Skeletal muscle tissue (tissue), 4 donors: ENCODE measurements around the gene BLOC1S6. TPM values are rescaled to one million over a fixed set of nuclear protein-coding genes. Genes with fewer than 3 reads are reported as not detected.

Experiments used
- H3K27ac ChIP-seq: one replicate; pipeline ENCODE4 v1.7.0; 2013; ENCODE audit warnings: mild to moderate bottlenecking, low read depth, low read length, inconsistent platforms
- H3K27me3 ChIP-seq, 3 donors: one replicate each; pipeline ENCODE4 v1.7.0; 2013; ENCODE audit warnings: low read length in 3 of 3; ENCODE audit not compliant: control insufficient read depth in 3 of 3, insufficient read depth in 3 of 3
- H3K36me3 ChIP-seq, 3 donors: one replicate each; pipeline ENCODE4 v1.7.0; 2013; ENCODE audit warnings: low read length in 3 of 3; ENCODE audit not compliant: control insufficient read depth in 3 of 3, insufficient read depth in 3 of 3
- H3K4me1 ChIP-seq, 3 donors: one replicate each; pipeline ENCODE4 v1.7.0; 2013; ENCODE audit warnings: low read length in 3 of 3, mild to moderate bottlenecking in 3 of 3; ENCODE audit not compliant: control insufficient read depth in 3 of 3, insufficient read depth in 3 of 3
- H3K4me3 ChIP-seq, 3 donors: one replicate each; pipeline ENCODE4 v1.7.0; 2013; ENCODE audit warnings: low read length in 3 of 3
- H3K9ac ChIP-seq, 3 donors: one replicate each; pipeline ENCODE4 v1.7.0; 2013; ENCODE audit warnings: low read length in 3 of 3, mild to moderate bottlenecking in 3 of 3, moderate library complexity in 2 of 3, low read depth in 1 of 3
- H3K9me3 ChIP-seq, 3 donors: one replicate each; pipeline ENCODE4 v1.7.0; 2013; ENCODE audit warnings: low read length in 3 of 3; ENCODE audit not compliant: control insufficient read depth in 3 of 3
- total RNA-seq: library from RNA; depleted of rRNA; stranded (reverse); fragments of >200 nt; gene quantifications from one replicate; pipeline ENCODE4 v1.2.3, GENCODE V29; 2014
- donor health status: Osteomylitis.

The BLOC1S6 gene
- total RNA-seq, 1 donor from 2014 or later = 30.8 TPM

GRCh38 chr15:45551676-45552075, 35.5 kb upstream of the BLOC1S6 start:
- Histone ChIP-seq H3K27me3 (peaks cover 0 to 2% (median 0%) of the 10 kb centered on the region in 3 donors), H3K4me1 (no peaks in the 10 kb centered on the region), H3K4me3 (no peak overlapping the region), H3K27ac (no peak overlapping the region), H3K9ac (no peak overlapping the region), H3K9me3 (no peaks in the 10 kb centered on the region), H3K36me3 (no peaks in the 10 kb centered on the region)

- H3K4me3 ChIP-seq = no peak overlapping the region
- H3K36me3 ChIP-seq = no peaks in the 10 kb centered on the region
- no peak overlapping the region for H3K27ac ChIP-seq
- H3K4me1 ChIP-seq = no peaks in the 10 kb centered on the region
- H3K9ac ChIP-seq = no peak overlapping the region
- peaks cover 0 to 4% (median 0%) of the 10 kb centered on the region in 3 donors for H3K27me3 ChIP-seq
- H3K9me3 ChIP-seq = no peaks in the 10 kb centered on the region
Measured at GRCh38 chr15:45555934-45556608, 31.1 kb upstream of the BLOC1S6 start.

DNA sequence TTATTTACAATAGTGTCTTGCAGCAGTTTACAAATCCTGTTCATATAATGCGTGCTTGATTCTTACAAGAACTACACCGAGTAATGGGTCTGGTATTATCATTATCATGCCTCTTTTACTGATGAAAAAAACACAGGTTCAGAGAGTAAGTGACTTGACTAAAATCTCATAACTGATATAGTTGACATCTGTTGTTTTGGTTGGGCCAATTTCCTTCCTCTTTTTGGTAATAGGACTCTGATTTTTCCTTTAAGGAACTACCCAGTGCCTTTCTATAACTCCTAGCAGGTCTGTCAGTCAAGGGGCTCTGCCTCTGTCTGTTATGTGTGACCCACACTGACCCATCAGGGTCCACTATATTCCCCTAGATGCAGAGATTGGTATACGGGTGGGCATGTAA, 14.6 kb upstream of the BLOC1S6 start:
- Histone ChIP-seq H3K27ac (no peak overlapping the region), H3K4me1 (no peaks in the 10 kb centered on the region), H3K9me3 (no peaks in the 10 kb centered on the region)

DNA sequence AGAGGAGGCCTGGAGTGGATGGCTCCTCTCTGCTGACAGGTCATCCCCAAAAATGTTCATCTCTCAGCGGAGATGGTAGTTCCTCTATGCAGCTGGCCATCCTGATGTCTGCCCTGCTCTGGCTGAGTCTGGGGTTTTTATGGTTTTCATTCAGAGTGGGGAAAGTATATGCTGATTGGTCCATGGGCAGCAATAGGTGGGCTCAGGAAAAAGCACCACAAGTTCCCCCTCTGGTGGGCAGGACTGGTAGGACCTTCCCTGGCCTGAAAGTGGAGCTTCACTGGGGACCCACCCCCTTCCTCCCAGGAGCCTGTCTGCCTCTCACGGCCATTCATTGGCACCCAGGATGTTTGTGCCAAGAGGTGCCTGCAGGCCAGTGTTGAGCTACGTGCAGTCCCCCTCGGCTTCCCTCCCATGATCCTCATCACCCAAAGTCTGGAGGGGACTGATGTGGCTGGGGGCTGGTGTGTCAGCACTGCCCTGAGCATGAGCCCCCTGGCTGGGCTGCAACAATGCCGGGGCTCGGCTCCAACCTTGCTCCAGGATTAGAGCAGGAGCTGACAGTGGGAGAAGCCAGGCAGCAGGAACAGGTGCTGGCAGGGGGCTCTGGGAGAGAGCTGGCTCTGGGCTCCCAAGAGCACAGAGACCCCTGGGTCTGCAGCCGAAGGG, 13.1 kb upstream of the BLOC1S6 start:
- peaks cover 0 to 12% (median 0%) of the 10 kb centered on the region in 3 donors for H3K27me3 ChIP-seq
- no peaks in the 10 kb centered on the region for H3K36me3 ChIP-seq
- H3K9ac ChIP-seq = no peak overlapping the region
- H3K4me3 ChIP-seq = no peak overlapping the region
- H3K27ac ChIP-seq = no peak overlapping the region
- H3K9me3 ChIP-seq = no peaks in the 10 kb centered on the region
- no peaks in the 10 kb centered on the region for H3K4me1 ChIP-seq

More for the DNA sequence above, 14.6 kb upstream of the BLOC1S6 start:
- H3K36me3 ChIP-seq = no peaks in the 10 kb centered on the region
- no peak overlapping the region for H3K4me3 ChIP-seq
- no peak overlapping the region for H3K9ac ChIP-seq
- peaks cover 0 to 12% (median 0%) of the 10 kb centered on the region in 3 donors for H3K27me3 ChIP-seq

DNA sequence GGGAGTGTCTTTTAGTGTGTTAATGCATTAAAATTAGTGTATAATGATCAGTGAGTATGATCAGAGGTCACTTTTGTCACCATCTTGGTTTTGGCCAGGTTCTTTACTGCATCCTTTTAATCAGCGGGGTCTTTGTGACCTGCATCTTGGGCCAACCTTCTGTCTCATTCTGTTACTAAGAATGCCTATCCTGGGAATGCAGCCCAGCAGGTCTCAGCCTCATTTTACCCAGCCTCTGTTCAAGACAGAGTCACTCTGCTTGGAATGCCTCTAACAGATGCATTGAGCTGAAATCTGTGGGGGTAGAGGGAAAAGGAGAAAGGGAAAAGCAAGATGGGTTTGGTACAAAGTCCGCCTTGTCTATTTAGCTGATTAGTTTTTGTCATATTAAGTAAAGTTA, 5.3 kb upstream of the BLOC1S6 start:
- no peak overlapping the region for H3K27ac ChIP-seq

DNA sequence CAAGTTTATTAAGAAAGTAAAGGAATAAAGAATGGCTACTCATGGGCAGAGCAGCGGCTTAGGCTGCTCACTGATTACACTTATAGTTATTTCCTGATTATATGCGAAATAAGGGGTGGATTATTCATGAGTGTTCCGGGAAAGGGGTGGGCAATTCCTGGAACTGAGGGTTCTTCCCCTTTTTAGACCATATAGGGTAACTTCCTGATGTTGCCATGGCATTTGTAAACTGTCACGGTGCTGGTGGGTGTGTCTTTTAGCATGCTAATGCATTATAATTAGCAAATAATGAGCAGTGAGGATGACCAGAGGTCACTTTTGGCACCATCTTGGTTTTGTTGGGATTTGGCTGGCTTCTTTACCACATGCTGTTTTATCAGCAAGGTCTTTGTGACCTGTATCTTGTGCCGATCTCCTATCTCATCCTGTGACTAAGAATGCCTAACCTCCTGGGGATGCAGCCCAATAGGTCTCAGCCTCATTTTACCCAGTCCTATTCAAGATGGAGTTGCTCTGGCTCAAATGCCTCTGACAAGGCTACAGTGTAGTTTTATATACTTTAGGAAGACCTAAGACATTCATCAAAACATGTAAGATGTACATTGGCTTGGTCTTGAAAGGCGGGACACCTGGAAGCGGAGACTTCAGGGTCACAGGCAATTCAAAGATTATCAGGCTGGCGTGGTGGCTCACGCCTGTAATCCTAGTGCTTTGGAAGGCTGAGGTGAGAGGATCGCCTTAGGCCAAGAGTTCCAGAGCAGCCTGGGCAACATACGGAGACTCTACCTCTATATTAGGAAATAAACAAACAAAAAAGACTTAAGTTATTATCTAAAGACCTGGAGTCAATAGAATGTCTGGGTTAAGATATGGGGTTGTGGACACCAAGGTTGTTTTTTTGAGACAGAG, 3.2 kb upstream of the BLOC1S6 start:
- Histone ChIP-seq H3K4me3 (no peak overlapping the region), H3K27me3 (no peaks in the 10 kb centered on the region), H3K27ac (no peak overlapping the region), H3K9ac (no peak overlapping the region), H3K9me3 (no peaks in the 10 kb centered on the region), H3K36me3 (no peaks in the 10 kb centered on the region), H3K4me1 (peaks cover 16 to 30% (median 29%) of the 10 kb centered on the region in 3 donors)

More for the DNA sequence above, 5.3 kb upstream of the BLOC1S6 start:
- Histone ChIP-seq H3K27me3 (no peaks in the 10 kb centered on the region), H3K9me3 (no peaks in the 10 kb centered on the region), H3K4me3 (no peak overlapping the region), H3K9ac (no peak overlapping the region), H3K36me3 (no peaks in the 10 kb centered on the region), H3K4me1 (peaks cover 8 to 16% (median 11%) of the 10 kb centered on the region in 3 donors)

GRCh38 chr15:45585069-45585791, 1.9 kb upstream of the BLOC1S6 start:
- no peaks in the 10 kb centered on the region for H3K9me3 ChIP-seq
- no peak overlapping the region for H3K4me3 ChIP-seq
- H3K9ac ChIP-seq = no peak overlapping the region
- H3K27ac ChIP-seq = no peak overlapping the region
- no peaks in the 10 kb centered on the region for H3K36me3 ChIP-seq
- no peaks in the 10 kb centered on the region for H3K27me3 ChIP-seq
- peaks cover 24 to 37% (median 36%) of the 10 kb centered on the region in 3 donors for H3K4me1 ChIP-seq

DNA sequence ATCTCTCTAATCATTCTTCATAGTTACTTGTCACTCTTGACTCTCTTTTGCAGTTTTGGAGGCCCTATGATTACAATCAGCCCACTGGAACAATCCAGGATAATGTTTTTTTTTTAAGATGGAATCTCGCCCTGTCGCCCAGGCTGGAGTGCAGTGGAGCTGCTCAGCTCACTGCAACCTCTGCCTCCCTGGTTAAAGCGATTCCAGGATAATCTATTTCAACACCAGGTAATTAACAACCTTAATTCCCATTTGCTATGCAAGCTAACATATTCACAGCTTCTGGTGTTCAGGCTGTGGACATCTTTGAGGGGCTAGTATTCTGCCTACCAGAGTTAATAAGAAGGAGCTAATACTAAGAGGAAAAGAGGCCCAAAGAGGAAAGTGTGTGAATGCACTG, 1.1 kb upstream of the BLOC1S6 start:
- H3K4me3 ChIP-seq = peak overlapping the region; percentile 86 to 100 (median 93)
- peak overlapping the region; percentile 98 to 99 (median 98) for H3K9ac ChIP-seq
- H3K36me3 ChIP-seq = no peaks in the 10 kb centered on the region
- no peaks in the 10 kb centered on the region for H3K27me3 ChIP-seq
- H3K9me3 ChIP-seq = no peaks in the 10 kb centered on the region
- peaks cover 24 to 38% (median 37%) of the 10 kb centered on the region in 3 donors for H3K4me1 ChIP-seq
- H3K27ac ChIP-seq = peak overlapping the region; percentile 99

- H3K9ac ChIP-seq = peak overlapping the region; percentile 98 to 99 (median 98)
- no peaks in the 10 kb centered on the region for H3K9me3 ChIP-seq
- H3K4me3 ChIP-seq = peak overlapping the region; percentile 86 to 100 (median 93)
- H3K27ac ChIP-seq = peak overlapping the region; percentile 99
- no peaks in the 10 kb centered on the region for H3K27me3 ChIP-seq
- H3K36me3 ChIP-seq = no peaks in the 10 kb centered on the region
- peaks cover 24 to 38% (median 37%) of the 10 kb centered on the region in 3 donors for H3K4me1 ChIP-seq
Measured at GRCh38 chr15:45586601-45587094, 531 bp upstream of the BLOC1S6 start.
